ENCODE data around the gene CEND1. TPM values are rescaled to one million over a fixed set of nuclear protein-coding genes. Genes with fewer than 3 reads are reported as not detected.

The CEND1 gene
- polyA plus RNA-seq, 1 of the 3 experiments (the other 2 are of a cell fraction): 3.6 TPM

DNA sequence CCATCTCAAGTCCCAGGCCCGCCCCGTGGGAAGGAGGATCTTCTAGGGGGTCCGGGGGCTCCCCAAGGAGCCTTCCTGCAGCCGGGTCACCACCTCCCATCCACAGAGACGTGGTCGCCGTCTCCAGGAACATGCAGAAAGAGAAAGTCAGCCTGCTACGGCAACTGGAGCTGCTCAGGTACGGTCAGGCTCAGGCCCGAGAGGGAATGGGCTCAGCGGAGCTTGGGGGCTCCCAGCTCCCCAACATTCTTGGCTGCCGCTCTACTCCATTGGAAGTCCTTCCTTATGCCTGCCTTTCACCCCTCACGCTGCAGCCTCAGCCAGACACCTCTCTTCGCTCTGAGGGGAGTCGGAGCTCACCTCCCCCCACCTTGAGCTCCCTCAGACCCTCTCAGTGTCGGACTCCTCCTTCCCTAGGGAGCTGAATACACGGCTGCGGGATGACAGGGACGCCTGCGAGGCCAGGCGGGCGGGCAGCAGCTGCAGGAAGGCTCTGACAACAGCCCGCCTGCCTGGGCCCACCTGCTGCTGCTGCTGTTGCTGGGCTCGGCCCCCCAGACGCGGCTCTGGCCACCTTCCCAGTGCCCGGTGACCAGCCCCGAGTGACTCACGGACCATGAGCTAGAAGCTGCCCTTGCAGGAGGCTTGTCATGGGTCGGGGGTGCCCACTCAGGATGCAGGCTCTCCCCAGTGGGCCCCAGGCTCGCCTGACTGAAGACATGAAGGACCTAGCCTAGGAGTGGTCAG is 41.4 kb upstream of the CEND1 start:
- Histone ChIP-seq H3K4me1 (ENCODE audit: control insufficient read depth in 1 of 2, insufficient read depth in 2 of 2, low read depth in 1 of 2, low read length in 1 of 2) (peaks cover 14 to 37% of the 10 kb centered on the region in 2 experiments; a peak in 2 of 4 replicates), H3K4me2 (peak overlapping the region; percentile 100), H4K20me1 (ENCODE audit: insufficient read depth) (peaks cover 17% of the 10 kb centered on the region), H3K27ac (ENCODE audit: low read depth in 2 of 2, low read length in 1 of 2) (peak overlapping the region in 1 of 2 experiments; percentile 65; a peak in 1 of 4 replicates), H3K4me3 (ENCODE audit: low read depth in 2 of 2, low read length in 1 of 2) (peak overlapping the region in 1 of 2 experiments; percentile 81; a peak in 3 of 4 replicates), H3F3A (replicated peaks; ENCODE audit: insufficient read depth) (peaks cover 16% of the 10 kb centered on the region), H3K9me3 (no peaks in the 10 kb centered on the region), H2AFZ (ENCODE audit: low read depth) (no peak overlapping the region), H3K79me2 (ENCODE audit: insufficient read depth) (peaks cover 50% of the 10 kb centered on the region), H3K27me3 (ENCODE audit: insufficient read depth) (no peaks in the 10 kb centered on the region), H3K9me2 (no peaks in the 10 kb centered on the region), H3K36me3 (replicated peaks in 1 of 2; ENCODE audit: control insufficient read depth in 1 of 2, insufficient read depth in 2 of 2, low read length in 1 of 2) (peaks cover 2 to 3% of the 10 kb centered on the region in 2 experiments), H3K9ac (peak overlapping the region; percentile 80; the same call in 1 of the 2 replicates)
- POLR2A ChIA-PET: interaction anchor here (1.2 to 2.2 kb wide), 3 partner anchors 10 to 12 kb away, joined by 5 to 9 read pairs (median 6); partner anchors contain the start of genes PNPLA2, POLR2L and TSPAN4
- DNase-seq: no peak
- 60% methylated on average over 26 of the region's 31 CpGs for WGBS (ENCODE audit: low lambda C conversion rate)
- CTCF ChIA-PET: interaction anchor here (0.8 to 2.3 kb wide), 4 partner anchors 11 to 27 kb away, joined by 3 to 9 read pairs (median 4); partner anchors contain the start of gene PNPLA2
- TF ChIP-seq SMC3 (IDR thresholded peaks at IDR 0.05; ENCODE audit: low read depth, low read length) (no peak), USF1 (IDR thresholded peaks at IDR 0.05; ENCODE audit: borderline replicate concordance, low read depth) (no peak), MXI1 (IDR thresholded peaks at IDR 0.05; ENCODE audit: low read depth, low read length) (0 out of 2 replicates have a peak, but pooled peaks have one; percentile 1), RXRA (IDR thresholded peaks at IDR 0.05; ENCODE audit: borderline replicate concordance, low read depth) (no peak), NFIC (IDR thresholded peaks at IDR 0.05; ENCODE audit: borderline replicate concordance) (peak; percentile 62), REST (IDR thresholded peaks at IDR 0.05; ENCODE audit: low read depth, low read length) (no peak), FOSL2 (IDR thresholded peaks at IDR 0.05; ENCODE audit: borderline replicate concordance, low read depth) (peak; percentile 57; the same call in 1 of the 2 replicates), RCOR1 (IDR thresholded peaks at IDR 0.05; ENCODE audit: low read length) (no peak), POLR2AphosphoS5 (IDR thresholded peaks at IDR 0.05; ENCODE audit: low read depth, low read length) (no peak), RAD21 (IDR thresholded peaks at IDR 0.05; ENCODE audit: low read length) (no peak), TCF12 (IDR thresholded peaks at IDR 0.05) (peak; percentile 44), FOXM1 (IDR thresholded peaks at IDR 0.05; ENCODE audit: low read depth) (no peak)
- TF ChIP-seq, protein P1, sequence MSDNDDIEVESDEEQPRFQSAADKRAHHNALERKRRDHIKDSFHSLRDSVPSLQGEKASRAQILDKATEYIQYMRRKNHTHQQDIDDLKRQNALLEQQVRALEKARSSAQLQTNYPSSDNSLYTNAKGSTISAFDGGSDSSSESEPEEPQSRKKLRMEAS (IDR thresholded peaks at IDR 0.05; ENCODE audit: low read depth): no peak
